ENCODE measurements around the gene BANF1.

DNA sequence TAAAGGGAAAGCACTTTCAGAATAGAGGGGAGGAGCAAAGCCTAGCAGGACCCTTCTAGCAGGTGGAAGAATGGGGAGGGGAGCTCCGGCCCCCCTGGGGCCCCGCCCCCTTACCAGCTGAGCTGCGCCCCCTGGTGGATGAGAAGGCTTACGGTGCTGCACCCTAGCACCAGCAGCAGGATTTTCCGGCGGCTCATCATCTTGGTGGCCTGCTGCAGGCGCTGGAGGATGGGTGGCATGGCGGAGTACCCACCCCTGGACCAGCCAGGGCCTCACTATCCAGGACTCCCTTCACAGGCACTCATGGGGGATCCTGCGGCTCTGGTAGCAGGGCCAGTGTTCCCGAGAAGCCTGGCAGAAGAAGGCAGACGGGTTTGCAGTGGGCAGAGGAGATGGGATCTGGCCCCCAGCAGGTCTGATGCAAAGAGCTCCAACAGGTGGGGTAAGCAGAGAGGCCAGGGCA is 42.9 kb downstream of the BANF1 start:
- TF ChIP-seq CTCF (IDR thresholded peaks at IDR 0.05) = peak; percentile 94
- no peak for TF ChIP-seq EZH2 (IDR thresholded peaks at IDR 0.05; ENCODE audit: borderline replicate concordance, insufficient read depth, low read depth, low read length, poor library complexity, severe bottlenecking)
